Fibroblast of skin of left quadriceps (primary cell): ENCODE data around the gene IDH2.
A peak's percentile ranks its signal among the peaks of the same experiment; 100 is the strongest.
"Not testable (repeated sequence)": the region's sequence is repeated elsewhere in the genome, so short reads cannot be mapped to it uniquely, and the experiment has no call there.

Source experiments
- DNase-seq, 2 experiments: peaks; one replicate each; pipeline ENCODE4 v3.0.0-alpha.2; 2013; ENCODE audit warnings: low read depth in 2 of 2

Gene IDH2

GRCh38 chr15:90101969-90102890 is at the start of gene IDH2:
Gene IDH2, minus strand, starts transcription at chr15:90102468. Its CDS starts 78 bp downstream, at chr15:90102390.
- peak; percentile 50 to 51 for DNase-seq

GRCh38 chr15:90150551-90150950 is 48.3 kb upstream of the IDH2 start:
- DNase-seq, result not testable (repeated sequence)

GRCh38 chr15:90149609-90150340 is 47.5 kb upstream of the IDH2 start:
- DNase-seq, result no peak

GRCh38 chr15:90146198-90146761 is 44.0 kb upstream of the IDH2 start:
- DNase-seq, result not testable (repeated sequence)

GRCh38 chr15:90145761-90146160 is 43.5 kb upstream of the IDH2 start:
- DNase-seq, result no peak

GRCh38 chr15:90145259-90145658 is 43.0 kb upstream of the IDH2 start:
- DNase-seq, result no peak

- no peak for DNase-seq
Observed at GRCh38 chr15:90143166-90143655, 40.9 kb upstream of the IDH2 start.

- DNase-seq, result no peak
Observed at GRCh38 chr15:90142216-90143165, 40.2 kb upstream of the IDH2 start.

- DNase-seq, result no peak
Observed at GRCh38 chr15:90141646-90142045, 39.4 kb upstream of the IDH2 start.

GRCh38 chr15:90139549-90139948 is 37.3 kb upstream of the IDH2 start:
- not testable (repeated sequence) for DNase-seq

GRCh38 chr15:90138071-90138833 is 36.0 kb upstream of the IDH2 start:
- no peak for DNase-seq

- no peak for DNase-seq
Observed at GRCh38 chr15:90132437-90132836, 30.2 kb upstream of the IDH2 start.

GRCh38 chr15:90131848-90132247 is 29.6 kb upstream of the IDH2 start:
- no peak for DNase-seq

GRCh38 chr15:90130291-90130690 is 28.0 kb upstream of the IDH2 start:
- DNase-seq, result no peak

- DNase-seq, result no peak
Observed at GRCh38 chr15:90126596-90127435, 24.5 kb upstream of the IDH2 start.

GRCh38 chr15:90126022-90126421 is 23.8 kb upstream of the IDH2 start:
- no peak for DNase-seq

- DNase-seq, result no peak
Observed at GRCh38 chr15:90124507-90124906, 22.2 kb upstream of the IDH2 start.

- DNase-seq, result no peak
Observed at GRCh38 chr15:90121086-90121485, 18.8 kb upstream of the IDH2 start.

- DNase-seq, result no peak
Observed at GRCh38 chr15:90119367-90119766, 17.1 kb upstream of the IDH2 start.
